OCI-LY7 (cell line): ENCODE results near the gene TMEM26. TPM values are rescaled to one million over a fixed set of nuclear protein-coding genes. Genes with fewer than 3 reads are reported as not detected.

ENCODE experiments used
- BruUV-seq: library from RNA; stranded (reverse); fragments of 400-500 nt; replicated peaks from 2 replicates; lab custom pipeline; 2021; lab: Mats Ljungman, UMichigan
- CTCF ChIA-PET: fragments of 300-600 bp; sonication (Branson Sonifier 250); formaldehyde crosslinking; loops from one replicate; lab custom pipeline; 2022; ENCODE audit warnings: antibody characterized with exemption; ENCODE audit not compliant: unreplicated experiment; lab: Charles Lee
- POLR2A ChIA-PET: fragments of 300-600 bp; sonication (Branson Sonifier 250); formaldehyde crosslinking; loops from one replicate; lab custom pipeline; 2022; ENCODE audit warnings: antibody characterized with exemption; lab: Charles Lee
- DNase-seq: peaks from one replicate; pipeline ENCODE4 v3.0.0-alpha.2; 2015; ENCODE audit warnings: low spot score
- H2AFZ ChIP-seq: fragments of 200-600 bp; sonication (generic), shearing (Covaris generic); 2 replicates; pipeline ENCODE4 v1.6.1; 2014; ENCODE audit warnings: mild to moderate bottlenecking, antibody characterized with exemption, low read length, moderate library complexity
- H3K27ac ChIP-seq: fragments of 200-600 bp; sonication (generic); 2 replicates; pipeline ENCODE4 v1.5.1; 2014; ENCODE audit warnings: mixed run types, low read depth, mild to moderate bottlenecking, moderate library complexity, low read length, inconsistent platforms; ENCODE audit not compliant: poor library complexity, severe bottlenecking
- H3K36me3 ChIP-seq: fragments of 200-600 bp; sonication (generic); 2 replicates; pipeline ENCODE4 v1.6.1; 2014; ENCODE audit warnings: mild to moderate bottlenecking, antibody characterized with exemption, low read length, moderate library complexity, mixed read lengths; ENCODE audit not compliant: insufficient read depth
- H3K4me1 ChIP-seq: fragments of 200-600 bp; sonication (generic); 2 replicates; pipeline ENCODE4 v1.5.1; 2014; ENCODE audit warnings: mild to moderate bottlenecking, low read length; ENCODE audit not compliant: insufficient read depth, poor library complexity, severe bottlenecking
- H3K4me2 ChIP-seq: fragments of 200-600 bp; sonication (generic); 2 replicates; pipeline ENCODE4 v1.6.1; 2014; ENCODE audit warnings: mild to moderate bottlenecking, low read length
- H3K4me3 ChIP-seq: fragments of 200-600 bp; sonication (generic); 2 replicates; pipeline ENCODE4 v1.5.1; 2014; ENCODE audit warnings: mild to moderate bottlenecking, low read depth, low read length; ENCODE audit not compliant: poor library complexity, severe bottlenecking
- H3K79me2 ChIP-seq: fragments of 200-600 bp; sonication (generic); 2 replicates; pipeline ENCODE4 v1.6.1; 2016; ENCODE audit warnings: low read depth, mild to moderate bottlenecking, low read length, moderate library complexity, mixed read lengths; ENCODE audit not compliant: insufficient read depth
- H3K9me2 ChIP-seq: fragments of 200-600 bp; sonication (generic); 2 replicates; pipeline ENCODE4 v1.6.1; 2016; ENCODE audit warnings: mild to moderate bottlenecking, low read length, mixed read lengths; ENCODE audit not compliant: insufficient read depth
- H3K9me3 ChIP-seq: fragments of 200-600 bp; sonication (generic); 2 replicates; pipeline ENCODE4 v1.6.1; 2014; ENCODE audit warnings: mild to moderate bottlenecking, mixed run types, low read length, mixed read lengths
- H4K20me1 ChIP-seq: fragments of 200-600 bp; sonication (generic); 2 replicates; pipeline ENCODE4 v1.6.1; 2014; ENCODE audit warnings: mild to moderate bottlenecking, antibody characterized with exemption, low read length, moderate library complexity, mixed read lengths; ENCODE audit not compliant: insufficient read depth
- CTCF ChIP-seq: fragments of 200-600 bp; sonication (generic); conservative IDR thresholded peaks from 2 replicates; pipeline ENCODE4 v1.5.1; 2014; ENCODE audit warnings: mild to moderate bottlenecking, antibody characterized with exemption, low read length, moderate library complexity, mixed read lengths
- EZH2phosphoT487 ChIP-seq: fragments of 200-600 bp; sonication (generic); IDR thresholded peaks from 2 replicates; pipeline ENCODE4 v1.6.1; 2018; ENCODE audit warnings: low read depth, borderline replicate concordance, mild to moderate bottlenecking, mixed run types, antibody characterized with exemption, low read length, moderate library complexity, mixed read lengths
- intact Hi-C: fragments of 100-400 bp; cut with micrococcal nuclease; formaldehyde crosslinking; loops from one replicate; pipeline ENCODE4 v1.10.0; 2022; ENCODE audit not compliant: unreplicated experiment
- total RNA-seq, 2 experiments: library from RNA; depleted of rRNA in 1 of 2; stranded (reverse); fragments of >200 nt in 1 of 2; shearing (Covaris generic) in 1 of 2; gene quantifications; 2 replicates each; pipeline ENCODE4 v1.2.3, GENCODE V29; 2014 to 2022

Gene TMEM26
- total RNA-seq, 2 experiments from 2014 or later, result 0.06 TPM; not detected in 1

- BruUV-seq, result no TSS peak
- H3K4me3 ChIP-seq, result no peak overlapping the region
- ChIA-PET CTCF (no interaction called here), POLR2A (no interaction called here)
- H2AFZ ChIP-seq, result no peak overlapping the region
- H3K79me2 ChIP-seq, result no peaks in the 10 kb centered on the region
- no peak overlapping the region for H3K27ac ChIP-seq
- no peak overlapping the region for H3K4me2 ChIP-seq
- no peaks in the 10 kb centered on the region for H3K4me1 ChIP-seq
- no peaks in the 10 kb centered on the region for H3K9me3 ChIP-seq
- H3K9me2 ChIP-seq, result no peaks in the 10 kb centered on the region
- H4K20me1 ChIP-seq, result no peaks in the 10 kb centered on the region
- TF ChIP-seq CTCF (no peak), EZH2phosphoT487 (no peak)
- H3K36me3 ChIP-seq, result no peaks in the 10 kb centered on the region
- DNase-seq, result no peak
- intact Hi-C loops, result no loop called here
Measured at GRCh38 chr10:61406242-61406641, 46.9 kb downstream of the TMEM26 start.

- ChIA-PET POLR2A (no interaction called here), CTCF (no interaction called here)
- DNase-seq, result no peak
- H3K27ac ChIP-seq, result no peak overlapping the region
- no peaks in the 10 kb centered on the region for H3K36me3 ChIP-seq
- BruUV-seq, result no TSS peak
- no peaks in the 10 kb centered on the region for H3K9me2 ChIP-seq
- intact Hi-C loops, result no loop called here
- no peak overlapping the region for H2AFZ ChIP-seq
- no peak overlapping the region for H3K4me3 ChIP-seq
- H3K79me2 ChIP-seq, result no peaks in the 10 kb centered on the region
- no peaks in the 10 kb centered on the region for H3K4me1 ChIP-seq
- no peaks in the 10 kb centered on the region for H3K9me3 ChIP-seq
- H4K20me1 ChIP-seq, result no peaks in the 10 kb centered on the region
- no peak for TF ChIP-seq EZH2phosphoT487
- no peak for TF ChIP-seq CTCF
- no peak overlapping the region for H3K4me2 ChIP-seq
Measured at GRCh38 chr10:61404751-61405150, 48.4 kb downstream of the TMEM26 start.

GRCh38 chr10:61400524-61400923, 52.7 kb downstream of the TMEM26 start:
- Histone ChIP-seq H2AFZ (no peak overlapping the region), H4K20me1 (no peaks in the 10 kb centered on the region), H3K9me2 (no peaks in the 10 kb centered on the region), H3K4me3 (no peak overlapping the region), H3K27ac (no peak overlapping the region), H3K79me2 (no peaks in the 10 kb centered on the region), H3K9me3 (no peaks in the 10 kb centered on the region), H3K4me1 (no peaks in the 10 kb centered on the region), H3K36me3 (no peaks in the 10 kb centered on the region), H3K4me2 (no peak overlapping the region)
- DNase-seq, result no peak
- intact Hi-C loops, result no loop called here
- TF ChIP-seq EZH2phosphoT487, result no peak
- no peak for TF ChIP-seq CTCF
- BruUV-seq, result no TSS peak
- CTCF ChIA-PET, result no interaction called here
- POLR2A ChIA-PET, result no interaction called here
